Measurements from ENCODE around the gene LTBP3. TPM values are rescaled to one million over a fixed set of nuclear protein-coding genes. Genes with fewer than 3 reads are reported as not detected.

LTBP3 gene
- total and polyA plus RNA-seq, 2 of the 13 experiments (the other 11 are each of a cell fraction or from before 2014, with no cell fraction given): 12.2 to 68.1 TPM

DNA sequence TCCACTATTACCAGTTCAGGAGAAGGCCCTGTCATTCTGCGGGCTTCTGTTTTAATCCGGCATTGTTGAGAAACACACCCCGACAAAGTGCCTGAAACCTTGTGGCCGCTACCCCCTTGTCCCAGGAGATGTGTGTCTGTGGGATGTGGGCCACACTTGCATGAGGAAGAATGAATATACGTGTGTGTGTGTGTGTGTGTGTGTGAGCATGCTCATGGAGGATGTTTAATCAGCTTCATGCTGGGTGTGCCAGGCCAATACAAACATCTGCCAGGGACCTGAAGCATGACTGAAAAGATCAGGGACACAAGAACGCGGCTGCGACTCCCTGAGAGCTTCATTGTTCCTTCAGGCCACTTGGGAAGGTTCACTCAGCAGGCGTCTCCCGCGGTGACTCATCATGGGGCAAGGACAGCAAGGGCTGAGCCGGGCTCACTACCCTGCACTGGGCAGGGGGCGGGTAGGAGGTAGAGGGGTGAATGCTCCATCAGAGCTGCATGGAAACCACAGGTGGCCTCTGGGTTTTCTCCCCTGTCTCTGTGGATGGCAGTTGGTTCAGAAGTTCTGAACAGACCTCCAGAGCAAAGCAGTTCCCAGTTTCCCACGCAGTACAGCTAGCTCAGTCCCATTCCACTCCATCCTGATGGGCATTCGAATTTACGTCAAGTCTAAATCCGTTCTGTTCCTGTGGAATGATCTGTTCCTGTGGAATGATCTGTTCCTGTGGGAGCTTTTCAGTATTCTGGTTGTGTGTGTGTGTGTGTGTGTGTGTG, 66.4 kb downstream of the LTBP3 start (continued):
- no peak for TF ChIP-seq SPEN (CRISPR knock-in tag; IDR thresholded peaks at IDR 0.05; ENCODE audit: low read depth)
- no peak; the same call in 1 of the 2 replicates for TF ChIP-seq SALL1 (CRISPR knock-in tag; IDR thresholded peaks at IDR 0.05)
- TF ChIP-seq CCDC6 (CRISPR knock-in tag; IDR thresholded peaks at IDR 0.05): 0 out of 2 replicates have a peak, but pooled peaks have one; percentile 52
- TF ChIP-seq, protein P1, sequence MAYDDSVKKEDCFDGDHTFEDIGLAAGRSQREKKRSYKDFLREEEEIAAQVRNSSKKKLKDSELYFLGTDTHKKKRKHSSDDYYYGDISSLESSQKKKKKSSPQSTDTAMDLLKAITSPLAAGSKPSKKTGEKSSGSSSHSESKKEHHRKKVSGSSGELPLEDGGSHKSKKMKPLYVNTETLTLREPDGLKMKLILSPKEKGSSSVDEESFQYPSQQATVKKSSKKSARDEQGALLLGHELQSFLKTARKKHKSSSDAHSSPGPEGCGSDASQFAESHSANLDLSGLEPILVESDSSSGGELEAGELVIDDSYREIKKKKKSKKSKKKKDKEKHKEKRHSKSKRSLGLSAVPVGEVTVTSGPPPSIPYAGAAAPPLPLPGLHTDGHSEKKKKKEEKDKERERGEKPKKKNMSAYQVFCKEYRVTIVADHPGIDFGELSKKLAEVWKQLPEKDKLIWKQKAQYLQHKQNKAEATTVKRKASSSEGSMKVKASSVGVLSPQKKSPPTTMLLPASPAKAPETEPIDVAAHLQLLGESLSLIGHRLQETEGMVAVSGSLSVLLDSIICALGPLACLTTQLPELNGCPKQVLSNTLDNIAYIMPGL (CRISPR knock-in tag; IDR thresholded peaks at IDR 0.05; ENCODE audit: borderline replicate concordance in 1 of 2, low read depth in 1 of 2): peak in 1 of 2 experiments; percentile 46; a peak in 1 of 4 replicates
- no peak for TF ChIP-seq TOPORS (CRISPR knock-in tag; IDR thresholded peaks at IDR 0.05)
- TF ChIP-seq SMAD3 (CRISPR knock-in tag; IDR thresholded peaks at IDR 0.05): peak; percentile 9; the same call in 1 of the 2 replicates
- TF ChIP-seq FOSL1 (CRISPR knock-in tag; IDR thresholded peaks at IDR 0.05; ENCODE audit: borderline replicate concordance): peak; percentile 67; the same call in 1 of the 2 replicates
- TF ChIP-seq HNRNPL (IDR thresholded peaks at IDR 0.05; ENCODE audit: low read depth, low read length): 0 out of 2 replicates have a peak, but pooled peaks have one; percentile 43
- TF ChIP-seq MED1 (CRISPR knock-in tag; IDR thresholded peaks at IDR 0.05): 0 out of 2 replicates have a peak, but pooled peaks have one; percentile 2
- TF ChIP-seq ZFP41 (CRISPR knock-in tag; IDR thresholded peaks at IDR 0.05; ENCODE audit: borderline replicate concordance): no peak
- TF ChIP-seq, protein P2, sequence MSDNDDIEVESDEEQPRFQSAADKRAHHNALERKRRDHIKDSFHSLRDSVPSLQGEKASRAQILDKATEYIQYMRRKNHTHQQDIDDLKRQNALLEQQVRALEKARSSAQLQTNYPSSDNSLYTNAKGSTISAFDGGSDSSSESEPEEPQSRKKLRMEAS (IDR thresholded peaks at IDR 0.05): 0 out of 2 replicates have a peak, but pooled peaks have one; percentile 42
- 0 out of 2 replicates have a peak, but pooled peaks have one; percentile 4 for TF ChIP-seq ZMYM2 (CRISPR knock-in tag; IDR thresholded peaks at IDR 0.05)
- TF ChIP-seq SAP130 (CRISPR knock-in tag; IDR thresholded peaks at IDR 0.05; ENCODE audit: low read depth): peak; percentile 47; the same call in 1 of the 2 replicates
- 0 out of 2 replicates have a peak, but pooled peaks have one; percentile 9 for TF ChIP-seq RBFOX2 (IDR thresholded peaks at IDR 0.05; ENCODE audit: low read depth, low read length)
- no peak for TF ChIP-seq SIX1 (CRISPR knock-in tag; IDR thresholded peaks at IDR 0.05; ENCODE audit: borderline replicate concordance)
- no peak for TF ChIP-seq THYN1 (CRISPR knock-in tag; IDR thresholded peaks at IDR 0.05; ENCODE audit: borderline replicate concordance, low read depth)
- no peak for TF ChIP-seq ZC3H13 (CRISPR knock-in tag; IDR thresholded peaks at IDR 0.05)
- TF ChIP-seq ZNF337 (CRISPR knock-in tag; IDR thresholded peaks at IDR 0.05; ENCODE audit: borderline replicate concordance, low read depth): no peak
